Smooth muscle cell (in vitro differentiated cells): ENCODE results near the gene DTX3. TPM values are rescaled to one million over a fixed set of nuclear protein-coding genes. Genes with fewer than 3 reads are reported as not detected.

Experiments
- DNase-seq: peaks from one replicate; lab custom pipeline; 2025; ENCODE audit not compliant: unreplicated experiment; lab: John Stamatoyannopoulos, UW
- H2AFZ ChIP-seq: fragments of 200-600 bp; sonication (generic); 2 replicates; pipeline ENCODE4 v1.6.0; 2016; ENCODE audit warnings: antibody characterized with exemption, low read depth, mild to moderate bottlenecking
- H3F3A ChIP-seq: fragments of 200-600 bp; sonication (generic); 2 replicates; pipeline ENCODE4 v1.6.0; 2017; ENCODE audit warnings: antibody characterized with exemption, low read depth
- H3K27ac ChIP-seq: fragments of 200-600 bp; sonication (generic); 2 replicates; pipeline ENCODE4 v1.5.1; 2016; ENCODE audit warnings: low read depth, mild to moderate bottlenecking
- H3K27me3 ChIP-seq: fragments of 200-600 bp; sonication (generic); 2 replicates; pipeline ENCODE4 v1.6.1; 2016; ENCODE audit warnings: low read depth, mild to moderate bottlenecking
- H3K36me3 ChIP-seq: fragments of 200-600 bp; sonication (generic); 2 replicates; pipeline ENCODE4 v1.5.1; 2016; ENCODE audit warnings: low read depth
- H3K4me1 ChIP-seq: fragments of 200-600 bp; sonication (generic); 2 replicates; pipeline ENCODE4 v1.5.1; 2016; ENCODE audit warnings: low read depth
- H3K4me2 ChIP-seq: fragments of 200-600 bp; sonication (generic); 2 replicates; pipeline ENCODE4 v1.6.0; 2016; ENCODE audit warnings: mild to moderate bottlenecking
- H3K4me3 ChIP-seq: fragments of 200-600 bp; sonication (generic); 2 replicates; pipeline ENCODE4 v1.5.1; 2016; ENCODE audit warnings: mild to moderate bottlenecking
- H3K79me2 ChIP-seq: fragments of 200-600 bp; sonication (generic); 2 replicates; pipeline ENCODE4 v1.6.0; 2016; ENCODE audit warnings: low read depth, mild to moderate bottlenecking
- H3K9ac ChIP-seq: fragments of 200-600 bp; sonication (generic); 2 replicates; pipeline ENCODE4 v1.6.0; 2016; ENCODE audit warnings: low read depth
- H3K9me3 ChIP-seq: fragments of 200-600 bp; sonication (generic); replicated peaks from 2 replicates; pipeline ENCODE4 v1.5.1; 2016; ENCODE audit warnings: low read depth
- H4K20me1 ChIP-seq: fragments of 200-600 bp; sonication (generic); 2 replicates; pipeline ENCODE4 v1.6.0; 2016; ENCODE audit warnings: low read depth
- CTCF ChIP-seq: fragments of 200-600 bp; sonication (generic); IDR thresholded peaks from 2 replicates; pipeline ENCODE4 v1.5.1; 2017; ENCODE audit warnings: borderline replicate concordance, mild to moderate bottlenecking, antibody characterized with exemption; ENCODE audit not compliant: insufficient read depth, poor library complexity, severe bottlenecking
- WGBS: methylation state at CpG from one replicate; pipeline ENCODE4 v1.1.7; 2016; ENCODE audit warnings: low lambda C conversion rate; 5-methylcytosine and 5-hydroxymethylcytosine counted together
- polyA plus RNA-seq: library from polyadenylated mRNA; unstranded; fragments of >200 nt; fragmentation: Nextera tagmentation; extraction: Ambion mirVana; gene quantifications from 2 replicates; pipeline ENCODE4 v1.2.1, GENCODE V29; 2016
- total RNA-seq: library from RNA; depleted of rRNA; stranded (reverse); fragments of >200 nt; gene quantifications from 2 replicates; pipeline ENCODE4 v1.2.3, GENCODE V29; 2014

The DTX3 gene
- total and polyA plus RNA-seq, 2 experiments from 2014 or later: 29.4 to 43.0 TPM

GRCh38 chr12:57590864-57591781, 13.5 kb upstream of the DTX3 start, which contains the start of gene PIP4K2C:
PIP4K2C (plus strand) TSS chr12:57591192; CDS start chr12:57591290, 98 bp downstream.
- WGBS: 2% methylated on average over 69 of the region's 69 CpGs
- Histone ChIP-seq H3K4me2 (peak within 1 kb of the TSS; percentile 96), H4K20me1 (peaks cover 22% of the 10 kb centered on the region), H3K79me2 (peaks cover 8% of the 10 kb centered on the region), H3K27ac (no peak within 1 kb of the TSS), H3K9ac (peak within 1 kb of the TSS; percentile 59), H3K4me3 (peak within 1 kb of the TSS; percentile 88), H3K9me3 (no peaks in the 10 kb centered on the region), H2AFZ (peak within 1 kb of the TSS; percentile 98), H3K36me3 (no peaks in the 10 kb centered on the region), H3K4me1 (peaks cover 11% of the 10 kb centered on the region), H3F3A (no peaks in the 10 kb centered on the region), H3K27me3 (peaks cover 10% of the 10 kb centered on the region)
- peak; percentile 15 for DNase-seq
- no peak for TF ChIP-seq CTCF

GRCh38 chr12:57591782-57592325, 12.8 kb upstream of the DTX3 start:
- H3K4me2 ChIP-seq: peak overlapping the region; percentile 96
- H3K79me2 ChIP-seq: peaks cover 8% of the 10 kb centered on the region
- DNase-seq: no peak
- peaks cover 10% of the 10 kb centered on the region for H3K27me3 ChIP-seq
- TF ChIP-seq CTCF: no peak
- peak overlapping the region; percentile 59 for H3K9ac ChIP-seq
- no peaks in the 10 kb centered on the region for H3F3A ChIP-seq
- peaks cover 22% of the 10 kb centered on the region for H4K20me1 ChIP-seq
- WGBS: 40% methylated on average over 10 of the region's 10 CpGs
- peaks cover 11% of the 10 kb centered on the region for H3K4me1 ChIP-seq
- H2AFZ ChIP-seq: peak overlapping the region; percentile 98
- H3K27ac ChIP-seq: no peak overlapping the region
- peak overlapping the region; percentile 88 for H3K4me3 ChIP-seq
- H3K36me3 ChIP-seq: no peaks in the 10 kb centered on the region
- H3K9me3 ChIP-seq: no peaks in the 10 kb centered on the region

GRCh38 chr12:57592551-57593165, 12.0 kb upstream of the DTX3 start:
- no peak for TF ChIP-seq CTCF
- DNase-seq: no peak
- Histone ChIP-seq H3K4me2 (peak overlapping the region; percentile 96), H3K9me3 (no peaks in the 10 kb centered on the region), H3K4me3 (peak overlapping the region; percentile 88), H3F3A (no peaks in the 10 kb centered on the region), H2AFZ (no peak overlapping the region), H3K27ac (no peak overlapping the region), H3K27me3 (peaks cover 9% of the 10 kb centered on the region), H4K20me1 (peaks cover 22% of the 10 kb centered on the region), H3K79me2 (peaks cover 8% of the 10 kb centered on the region), H3K36me3 (no peaks in the 10 kb centered on the region), H3K4me1 (peaks cover 11% of the 10 kb centered on the region), H3K9ac (no peak overlapping the region)
- WGBS: 82% methylated on average over 2 of the region's 2 CpGs
